ENCODE results near the gene SNRPB2. TPM values are rescaled to one million over a fixed set of nuclear protein-coding genes. Genes with fewer than 3 reads are reported as not detected.

SNRPB2 gene
- total RNA-seq, result 43.8 and 51.4 TPM in 2 replicates

DNA sequence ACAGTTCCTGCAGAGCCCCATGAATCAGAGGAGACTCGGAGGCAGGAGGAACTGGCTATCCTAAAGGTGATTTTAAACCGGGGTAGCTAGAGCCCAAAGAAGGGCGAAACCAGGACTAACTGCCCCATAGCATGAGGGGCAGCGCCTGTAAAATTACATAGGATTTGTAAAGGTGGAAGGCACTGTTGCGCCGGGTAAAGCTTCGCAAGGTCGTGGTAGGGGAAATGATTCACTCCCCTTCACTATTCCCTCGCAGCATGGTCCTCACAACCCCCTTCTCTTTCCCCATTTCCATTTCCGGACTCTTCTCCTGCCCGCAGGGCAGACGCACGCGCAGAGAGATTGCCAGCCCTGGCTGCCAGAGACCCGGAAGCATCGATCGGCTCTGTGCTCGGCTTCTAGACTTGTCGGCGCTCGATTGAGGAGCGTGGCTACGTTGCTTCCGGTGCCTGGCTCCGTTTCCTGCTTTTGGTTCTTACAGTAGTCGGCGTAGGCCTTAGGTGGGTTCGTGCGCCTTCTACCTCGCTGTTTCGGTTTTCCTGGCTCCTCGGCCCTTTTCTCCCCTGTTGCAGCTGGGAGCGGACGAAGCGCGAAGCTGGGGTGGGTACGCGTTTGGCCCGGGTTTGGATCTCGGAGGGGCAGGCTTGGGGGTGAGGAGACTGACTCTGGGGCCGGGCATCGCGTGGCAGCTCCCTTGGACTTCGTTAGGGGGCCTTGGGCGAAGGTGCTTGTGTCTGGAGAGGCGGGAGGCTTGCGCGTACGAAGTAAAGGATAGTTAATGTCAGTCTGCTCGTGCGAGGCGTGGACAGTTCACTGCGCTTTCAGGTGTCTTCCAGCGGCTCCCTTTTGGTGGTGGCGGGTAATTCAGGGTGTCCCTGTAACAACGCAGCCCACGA, at the start of gene SNRPB2:
TSS of gene SNRPB2 (plus strand) at position 462 of the 896 bp plus-strand sequence. CDS start 1,677 bp downstream, outside the sequence.
- H3K4me3 ChIP-seq (ENCODE audit: low read depth, low read length), result peak within 1 kb of the TSS; percentile 99
- peak; percentile 97 for DNase-seq (ENCODE audit: low read depth)
- TF ChIP-seq, protein P1, sequence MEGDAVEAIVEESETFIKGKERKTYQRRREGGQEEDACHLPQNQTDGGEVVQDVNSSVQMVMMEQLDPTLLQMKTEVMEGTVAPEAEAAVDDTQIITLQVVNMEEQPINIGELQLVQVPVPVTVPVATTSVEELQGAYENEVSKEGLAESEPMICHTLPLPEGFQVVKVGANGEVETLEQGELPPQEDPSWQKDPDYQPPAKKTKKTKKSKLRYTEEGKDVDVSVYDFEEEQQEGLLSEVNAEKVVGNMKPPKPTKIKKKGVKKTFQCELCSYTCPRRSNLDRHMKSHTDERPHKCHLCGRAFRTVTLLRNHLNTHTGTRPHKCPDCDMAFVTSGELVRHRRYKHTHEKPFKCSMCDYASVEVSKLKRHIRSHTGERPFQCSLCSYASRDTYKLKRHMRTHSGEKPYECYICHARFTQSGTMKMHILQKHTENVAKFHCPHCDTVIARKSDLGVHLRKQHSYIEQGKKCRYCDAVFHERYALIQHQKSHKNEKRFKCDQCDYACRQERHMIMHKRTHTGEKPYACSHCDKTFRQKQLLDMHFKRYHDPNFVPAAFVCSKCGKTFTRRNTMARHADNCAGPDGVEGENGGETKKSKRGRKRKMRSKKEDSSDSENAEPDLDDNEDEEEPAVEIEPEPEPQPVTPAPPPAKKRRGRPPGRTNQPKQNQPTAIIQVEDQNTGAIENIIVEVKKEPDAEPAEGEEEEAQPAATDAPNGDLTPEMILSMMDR (IDR thresholded peaks at IDR 0.05; ENCODE audit: insufficient read depth, low read depth, low read length), result no peak

DNA sequence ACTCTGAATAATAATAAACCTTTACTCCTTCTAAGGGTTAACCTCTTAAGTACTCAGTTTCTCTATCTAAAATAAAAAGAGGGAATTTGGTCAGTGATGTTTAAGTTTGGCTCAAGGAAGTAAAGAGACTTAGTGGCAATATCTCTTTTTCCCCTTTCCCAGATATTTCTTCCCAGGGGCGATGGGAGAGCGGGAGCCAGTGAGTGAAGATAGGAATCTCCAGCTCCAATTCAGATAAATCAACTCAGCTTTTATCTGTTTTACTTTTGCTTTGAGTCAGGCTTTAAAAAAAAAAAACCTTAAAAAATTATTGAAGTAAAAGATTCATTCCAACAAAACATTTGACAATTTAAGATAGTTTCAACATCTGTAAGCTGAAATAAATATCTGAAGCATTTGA, 45.4 kb upstream of the SNRPB2 start:
- TF ChIP-seq, protein P1 (IDR thresholded peaks at IDR 0.05; ENCODE audit: insufficient read depth, low read depth, low read length), result no peak
- H3K4me3 ChIP-seq (ENCODE audit: low read depth, low read length), result no peak overlapping the region
- no peak for DNase-seq (ENCODE audit: low read depth)

DNA sequence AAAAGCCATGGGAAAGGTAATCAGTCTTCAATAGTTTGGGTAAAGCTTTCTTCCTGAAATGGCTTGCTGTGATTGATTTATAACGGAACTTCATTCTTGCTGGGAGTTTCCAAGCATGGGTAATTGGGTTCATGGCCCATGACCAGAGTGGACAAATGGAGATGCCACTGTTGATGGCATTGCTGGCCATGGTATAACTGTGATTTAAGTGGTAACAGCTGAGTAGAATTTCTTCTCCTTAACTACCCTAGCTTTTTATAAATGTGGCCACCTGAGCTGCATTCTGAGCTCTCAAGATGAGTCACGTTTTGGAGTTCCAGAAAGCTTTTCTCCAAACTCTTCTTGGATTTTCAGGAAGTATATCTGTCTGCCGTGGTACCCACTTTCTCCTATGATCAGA, 39.9 kb upstream of the SNRPB2 start:
- H3K4me3 ChIP-seq (ENCODE audit: low read depth, low read length), result no peak overlapping the region
- TF ChIP-seq, protein P1 (IDR thresholded peaks at IDR 0.05; ENCODE audit: insufficient read depth, low read depth, low read length), result no peak
- no peak for DNase-seq (ENCODE audit: low read depth)

DNA sequence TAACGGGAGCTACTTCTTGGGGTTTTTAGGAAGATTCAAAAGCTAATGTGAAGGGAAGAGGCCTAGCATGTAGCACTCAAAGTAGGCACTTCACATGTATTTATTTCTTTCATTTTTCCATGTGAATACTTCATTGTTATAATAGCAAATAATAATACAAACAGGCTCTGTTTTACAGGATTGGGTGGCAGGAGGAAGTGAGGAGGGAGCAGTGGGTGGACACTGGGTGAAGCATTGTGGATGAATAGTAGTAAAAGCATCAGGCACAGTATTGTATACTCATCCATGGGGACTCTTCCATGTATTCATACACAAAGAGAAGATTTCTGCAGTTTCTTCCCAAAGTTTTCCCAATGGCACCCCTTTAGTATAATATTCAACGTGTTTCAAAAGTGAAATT, 38.4 kb upstream of the SNRPB2 start:
- H3K4me3 ChIP-seq (ENCODE audit: low read depth, low read length), result no peak overlapping the region
- DNase-seq (ENCODE audit: low read depth), result no peak
- TF ChIP-seq, protein P1 (IDR thresholded peaks at IDR 0.05; ENCODE audit: insufficient read depth, low read depth, low read length), result no peak

DNA sequence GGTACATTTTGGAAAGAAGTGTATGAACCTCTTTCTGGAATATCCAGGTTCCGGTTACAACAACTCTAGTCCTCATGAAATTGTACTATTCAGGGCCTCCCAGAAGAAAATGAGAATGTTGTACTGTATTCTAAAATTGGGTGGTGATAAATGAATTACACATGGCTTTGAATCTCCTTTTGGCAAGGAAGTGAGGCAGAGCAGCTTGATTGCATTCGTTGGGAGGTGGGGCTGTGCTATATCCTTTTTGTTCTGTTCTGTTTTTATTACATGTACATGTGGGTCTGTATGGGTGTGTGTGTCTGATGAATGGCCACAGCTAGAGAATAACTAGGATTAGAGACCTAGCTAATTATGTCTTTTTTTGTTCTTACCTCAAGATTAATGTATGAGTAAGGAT, 37.8 kb upstream of the SNRPB2 start:
- no peak for DNase-seq (ENCODE audit: low read depth)
- TF ChIP-seq, protein P1 (IDR thresholded peaks at IDR 0.05; ENCODE audit: insufficient read depth, low read depth, low read length), result no peak
- H3K4me3 ChIP-seq (ENCODE audit: low read depth, low read length), result no peak overlapping the region

DNA sequence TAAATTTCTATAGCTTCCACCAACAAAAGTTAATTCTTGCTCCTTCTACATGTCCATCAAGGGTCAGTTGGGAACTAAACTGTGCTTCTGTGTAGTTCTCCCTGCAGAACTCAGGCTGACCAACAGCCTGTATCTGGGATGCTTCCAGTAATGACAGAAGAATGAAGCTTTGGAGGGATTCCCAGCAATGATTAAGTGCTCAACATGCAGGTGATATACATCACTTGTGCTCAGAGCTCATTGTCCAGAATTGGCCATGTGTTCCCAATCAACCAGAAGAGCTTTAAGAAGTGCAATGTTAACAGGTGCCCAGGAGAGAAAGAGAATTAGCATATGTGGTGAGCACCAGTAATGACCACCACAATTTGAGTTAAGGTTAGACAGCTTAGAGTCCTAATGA, 37.4 kb upstream of the SNRPB2 start:
- TF ChIP-seq, protein P1 (IDR thresholded peaks at IDR 0.05; ENCODE audit: insufficient read depth, low read depth, low read length), result no peak
- no peak overlapping the region for H3K4me3 ChIP-seq (ENCODE audit: low read depth, low read length)
- DNase-seq (ENCODE audit: low read depth), result no peak

All from fibroblast of villous mesenchyme (primary cell).